K562 (cell line): ENCODE data around the gene C4A. TPM values are rescaled to one million over a fixed set of nuclear protein-coding genes. Genes with fewer than 3 reads are reported as not detected.
A peak's percentile ranks its signal among the peaks of the same experiment; 100 is the strongest.

Experiments used
- ERF ChIP-seq: fragments of 450-650 bp; formaldehyde crosslinking; IDR thresholded peaks from 2 replicates; pipeline ENCODE4 v1.4.0; 2020; ENCODE audit warnings: mild to moderate bottlenecking, mixed read lengths
- FOXM1 ChIP-seq, 2 experiments: fragments of 450-650 bp in 1 of 2; sonication (generic) in 1 of 2; formaldehyde crosslinking in 1 of 2; IDR thresholded peaks; 2 replicates each; pipeline versions ENCODE4 v1.6.1 to v1.9.0; 2017 to 2022; ENCODE audit warnings: low read depth in 2 of 2, mild to moderate bottlenecking in 2 of 2, missing genetic modification reagents in 1 of 2, moderate library complexity in 1 of 2
- MLLT1 ChIP-seq, 2 experiments: fragments of 450-650 bp; IDR thresholded peaks; 2 replicates each; pipeline ENCODE4 v1.6.1; 2016
- MTA1 ChIP-seq: fragments of 450-650 bp; IDR thresholded peaks from 2 replicates; pipeline ENCODE4 v1.6.1; 2017; ENCODE audit warnings: borderline replicate concordance
- MTA2 ChIP-seq: fragments of 450-650 bp; IDR thresholded peaks from 2 replicates; pipeline ENCODE4 v1.6.1; 2016; ENCODE audit warnings: low read depth
- MXI1 ChIP-seq: IDR thresholded peaks from 2 replicates; pipeline ENCODE4 v1.6.1; 2011; ENCODE audit warnings: low read depth, mild to moderate bottlenecking, improper control_type of control experiment, low read length
- RAD21 ChIP-seq, 2 experiments: fragments of 250-450 bp in 1 of 2; fragments of 450-650 bp in 1 of 2; sonication (Bioruptor Pico) in 1 of 2; formaldehyde crosslinking in 1 of 2; IDR thresholded peaks in 1 of 2; conservative IDR thresholded peaks in 1 of 2; 2 replicates each; pipeline versions ENCODE4 v1.4.0 to v1.8.0; 2020 to 2022; ENCODE audit warnings: mild to moderate bottlenecking in 2 of 2, moderate library complexity in 1 of 2
- SMARCC2 ChIP-seq: fragments of 450-650 bp; IDR thresholded peaks from 2 replicates; pipeline ENCODE4 v1.6.1; 2017; ENCODE audit warnings: antibody characterized with exemption, moderate library complexity, mild to moderate bottlenecking, low read depth
- ZC3H4 ChIP-seq: sonication (generic); formaldehyde crosslinking; IDR thresholded peaks from 2 replicates; pipeline ENCODE4 v1.9.0; 2021; ENCODE audit warnings: missing genetic modification reagents, borderline replicate concordance
- polyA plus RNA-seq, 8 experiments: library from polyadenylated mRNA; depleted of rRNA in 4 of 8; stranded (reverse) in 5 of 8; unstranded in 3 of 8; fragments of >200 nt; fragmentation: Nextera tagmentation in 2 of 8; fragmentation: Illumina TruSeq in 1 of 8; extraction: Ambion mirVana in 2 of 8; extraction: Trizol in 1 of 8; gene quantifications; 2 replicates each; pipeline versions ENCODE4 v1.2.1 to v1.2.3, GENCODE V29; 2011 to 2014; ENCODE audit warnings: inconsistent platforms in 1 of 8, missing spikeins in 1 of 8
- total RNA-seq, 7 experiments: library from RNA; depleted of rRNA in 6 of 7; stranded (reverse); fragments of >200 nt in 6 of 7; fragmentation: Illumina TruSeq in 2 of 7; extraction: Trizol in 2 of 7; gene quantifications; 2 replicates each; pipeline versions ENCODE4 v1.2.1 to v1.2.3, GENCODE V29; 2011 to 2021; ENCODE audit warnings: low replicate concordance in 1 of 7
- TF ChIP-seq, protein P1 (sequence below), 2 experiments: fragments of 450-650 bp in 1 of 2; sonication (generic) in 1 of 2; formaldehyde crosslinking in 1 of 2; IDR thresholded peaks; 2 replicates each; pipeline versions ENCODE4 v1.7.1 to v1.9.0; 2016 to 2022; ENCODE audit warnings: inconsistent platforms in 1 of 2, mild to moderate bottlenecking in 1 of 2, missing genetic modification reagents in 1 of 2

C4A gene
- total and polyA plus RNA-seq, 9 of the 15 experiments (the other 6 are each of a cell fraction or from before 2014, with no cell fraction given) = 0.27 to 7.6 (median 5.0) TPM

GRCh38 chr6:31948306-31948705, 33.6 kb upstream of the C4A start (continued):
- 0 out of 2 replicates have a peak, but pooled peaks have one; percentile 14 for TF ChIP-seq MTA2
- 0 out of 2 replicates have a peak, but pooled peaks have one; percentile 2 for TF ChIP-seq MTA1
- TF ChIP-seq FOXM1 (IDR thresholded peaks at IDR 0.05; ENCODE audit: low read depth) = no peak
- no peak for TF ChIP-seq FOXM1 (CRISPR knock-in tag; IDR thresholded peaks at IDR 0.05; ENCODE audit: low read depth)
- TF ChIP-seq RAD21 (CRISPR knock-in tag; conservative IDR thresholded peaks at IDR 0.05 in 1 of 2, IDR thresholded peaks at IDR 0.05 in 1 of 2) = no peak
- TF ChIP-seq, protein P1, sequence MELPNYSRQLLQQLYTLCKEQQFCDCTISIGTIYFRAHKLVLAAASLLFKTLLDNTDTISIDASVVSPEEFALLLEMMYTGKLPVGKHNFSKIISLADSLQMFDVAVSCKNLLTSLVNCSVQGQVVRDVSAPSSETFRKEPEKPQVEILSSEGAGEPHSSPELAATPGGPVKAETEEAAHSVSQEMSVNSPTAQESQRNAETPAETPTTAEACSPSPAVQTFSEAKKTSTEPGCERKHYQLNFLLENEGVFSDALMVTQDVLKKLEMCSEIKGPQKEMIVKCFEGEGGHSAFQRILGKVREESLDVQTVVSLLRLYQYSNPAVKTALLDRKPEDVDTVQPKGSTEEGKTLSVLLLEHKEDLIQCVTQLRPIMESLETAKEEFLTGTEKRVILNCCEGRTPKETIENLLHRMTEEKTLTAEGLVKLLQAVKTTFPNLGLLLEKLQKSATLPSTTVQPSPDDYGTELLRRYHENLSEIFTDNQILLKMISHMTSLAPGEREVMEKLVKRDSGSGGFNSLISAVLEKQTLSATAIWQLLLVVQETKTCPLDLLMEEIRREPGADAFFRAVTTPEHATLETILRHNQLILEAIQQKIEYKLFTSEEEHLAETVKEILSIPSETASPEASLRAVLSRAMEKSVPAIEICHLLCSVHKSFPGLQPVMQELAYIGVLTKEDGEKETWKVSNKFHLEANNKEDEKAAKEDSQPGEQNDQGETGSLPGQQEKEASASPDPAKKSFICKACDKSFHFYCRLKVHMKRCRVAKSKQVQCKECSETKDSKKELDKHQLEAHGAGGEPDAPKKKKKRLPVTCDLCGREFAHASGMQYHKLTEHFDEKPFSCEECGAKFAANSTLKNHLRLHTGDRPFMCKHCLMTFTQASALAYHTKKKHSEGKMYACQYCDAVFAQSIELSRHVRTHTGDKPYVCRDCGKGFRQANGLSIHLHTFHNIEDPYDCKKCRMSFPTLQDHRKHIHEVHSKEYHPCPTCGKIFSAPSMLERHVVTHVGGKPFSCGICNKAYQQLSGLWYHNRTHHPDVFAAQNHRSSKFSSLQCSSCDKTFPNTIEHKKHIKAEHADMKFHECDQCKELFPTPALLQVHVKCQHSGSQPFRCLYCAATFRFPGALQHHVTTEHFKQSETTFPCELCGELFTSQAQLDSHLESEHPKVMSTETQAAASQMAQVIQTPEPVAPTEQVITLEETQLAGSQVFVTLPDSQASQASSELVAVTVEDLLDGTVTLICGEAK (IDR thresholded peaks at IDR 0.05) = peak; percentile 35; the same call in 1 of the 2 replicates
- TF ChIP-seq, protein P1 (CRISPR knock-in tag; IDR thresholded peaks at IDR 0.05) = no peak
- no peak for TF ChIP-seq ZC3H4 (CRISPR knock-in tag)
- no peak for TF ChIP-seq SMARCC2
- TF ChIP-seq MXI1 = no peak
- TF ChIP-seq ERF = peak; percentile 41; the same call in 1 of the 2 replicates
- 0 out of 4 replicates have a peak, but pooled peaks of 1 of the 2 experiments have one; percentile 52 for TF ChIP-seq MLLT1 (IDR thresholded peaks at IDR 0.05)
